ENCODE data around the gene NHSL2.

- TF ChIP-seq CTCF (IDR thresholded peaks at IDR 0.05) (no peak), POLR2A (IDR thresholded peaks at IDR 0.05) (no peak)
Measured at GRCh38 chrX:72011734-72012133, 101.1 kb downstream of the NHSL2 start.

Data from uterus (tissue), 2 donors.